Astrocyte of the spinal cord (primary cell): ENCODE measurements around the gene ARHGAP4.

Source experiments
- DNase-seq: peaks from one replicate; pipeline ENCODE4 v3.0.0; 2011; ENCODE audit warnings: low read depth, low spot score
- H3K4me3 ChIP-seq: 2 replicates; pipeline ENCODE4 v1.5.1; 2011; ENCODE audit warnings: low read depth, mild to moderate bottlenecking, low read length, moderate library complexity
- CTCF ChIP-seq: IDR thresholded peaks from 2 replicates; pipeline ENCODE4 v1.5.1; 2012; ENCODE audit warnings: low read depth, mild to moderate bottlenecking, low read length, inconsistent platforms
- in situ Hi-C: cut with HindIII; loops from 2 replicates; pipeline ENCODE4 v1.10.0; 2017; ENCODE audit warnings: low sequenced_read_pairs

Gene ARHGAP4

GRCh38 chrX:153882557-153882956 is 43.5 kb downstream of the ARHGAP4 start:
- in situ Hi-C loops, result no loop called here
- TF ChIP-seq CTCF, result no peak
- H3K4me3 ChIP-seq, result no peak overlapping the region
- DNase-seq, result no peak

- in situ Hi-C loops, result no loop called here
- DNase-seq, result no peak
- H3K4me3 ChIP-seq, result no peak overlapping the region
- no peak for TF ChIP-seq CTCF
Measured at GRCh38 chrX:153882086-153882498, 44.0 kb downstream of the ARHGAP4 start.

- TF ChIP-seq CTCF, result no peak
Measured at GRCh38 chrX:153881281-153881680, 44.8 kb downstream of the ARHGAP4 start.

GRCh38 chrX:153880440-153880815 is 45.6 kb downstream of the ARHGAP4 start:
- H3K4me3 ChIP-seq, result no peak overlapping the region
- in situ Hi-C loops, result no loop called here
- TF ChIP-seq CTCF, result no peak
- DNase-seq, result no peak

More at GRCh38 chrX:153881281-153881680, 44.8 kb downstream of the ARHGAP4 start:
- in situ Hi-C loops, result no loop called here
- H3K4me3 ChIP-seq, result no peak overlapping the region
- DNase-seq, result no peak

GRCh38 chrX:153879741-153880439 is 46.2 kb downstream of the ARHGAP4 start:
- no peak for TF ChIP-seq CTCF
- in situ Hi-C loops, result no loop called here
- DNase-seq, result no peak
- H3K4me3 ChIP-seq, result no peak overlapping the region

GRCh38 chrX:153878969-153879653 is 47.0 kb downstream of the ARHGAP4 start:
- no peak overlapping the region for H3K4me3 ChIP-seq
- in situ Hi-C loops, result no loop called here
- DNase-seq, result no peak
- TF ChIP-seq CTCF, result no peak
